ENCODE data around the gene EIF4E3.

- no peak for TF ChIP-seq POLR2AphosphoS5 (IDR thresholded peaks at IDR 0.05; ENCODE audit: low read depth, low read length)
- TF ChIP-seq TAF1 (IDR thresholded peaks at IDR 0.05; ENCODE audit: borderline replicate concordance, insufficient read depth, low read length), result no peak
- TF ChIP-seq SIN3A (IDR thresholded peaks at IDR 0.05; ENCODE audit: borderline replicate concordance, insufficient read depth, low read length), result no peak
- TF ChIP-seq, protein P1, sequence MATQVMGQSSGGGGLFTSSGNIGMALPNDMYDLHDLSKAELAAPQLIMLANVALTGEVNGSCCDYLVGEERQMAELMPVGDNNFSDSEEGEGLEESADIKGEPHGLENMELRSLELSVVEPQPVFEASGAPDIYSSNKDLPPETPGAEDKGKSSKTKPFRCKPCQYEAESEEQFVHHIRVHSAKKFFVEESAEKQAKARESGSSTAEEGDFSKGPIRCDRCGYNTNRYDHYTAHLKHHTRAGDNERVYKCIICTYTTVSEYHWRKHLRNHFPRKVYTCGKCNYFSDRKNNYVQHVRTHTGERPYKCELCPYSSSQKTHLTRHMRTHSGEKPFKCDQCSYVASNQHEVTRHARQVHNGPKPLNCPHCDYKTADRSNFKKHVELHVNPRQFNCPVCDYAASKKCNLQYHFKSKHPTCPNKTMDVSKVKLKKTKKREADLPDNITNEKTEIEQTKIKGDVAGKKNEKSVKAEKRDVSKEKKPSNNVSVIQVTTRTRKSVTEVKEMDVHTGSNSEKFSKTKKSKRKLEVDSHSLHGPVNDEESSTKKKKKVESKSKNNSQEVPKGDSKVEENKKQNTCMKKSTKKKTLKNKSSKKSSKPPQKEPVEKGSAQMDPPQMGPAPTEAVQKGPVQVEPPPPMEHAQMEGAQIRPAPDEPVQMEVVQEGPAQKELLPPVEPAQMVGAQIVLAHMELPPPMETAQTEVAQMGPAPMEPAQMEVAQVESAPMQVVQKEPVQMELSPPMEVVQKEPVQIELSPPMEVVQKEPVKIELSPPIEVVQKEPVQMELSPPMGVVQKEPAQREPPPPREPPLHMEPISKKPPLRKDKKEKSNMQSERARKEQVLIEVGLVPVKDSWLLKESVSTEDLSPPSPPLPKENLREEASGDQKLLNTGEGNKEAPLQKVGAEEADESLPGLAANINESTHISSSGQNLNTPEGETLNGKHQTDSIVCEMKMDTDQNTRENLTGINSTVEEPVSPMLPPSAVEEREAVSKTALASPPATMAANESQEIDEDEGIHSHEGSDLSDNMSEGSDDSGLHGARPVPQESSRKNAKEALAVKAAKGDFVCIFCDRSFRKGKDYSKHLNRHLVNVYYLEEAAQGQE (IDR thresholded peaks at IDR 0.05; ENCODE audit: insufficient read depth in 1 of 2, low read depth in 2 of 2, low read length in 2 of 2), result no peak
- TF ChIP-seq FOXP2 (optimal IDR thresholded peaks at IDR 0.05; ENCODE audit: borderline replicate concordance, extremely low read depth, extremely low read length, insufficient read depth), result no peak
These were observed 75.4 kb downstream of the EIF4E3 start for GRCh38 chr3:71649757-71650156.

All from PFSK-1 (cell line).